DLD1 (cell line): ENCODE results near the gene MSH2.

Source experiments
- in situ Hi-C: cut with HindIII; loops from 2 replicates; pipeline ENCODE4 v1.10.0; 2017; ENCODE audit warnings: low sequenced_read_pairs

Gene MSH2

DNA sequence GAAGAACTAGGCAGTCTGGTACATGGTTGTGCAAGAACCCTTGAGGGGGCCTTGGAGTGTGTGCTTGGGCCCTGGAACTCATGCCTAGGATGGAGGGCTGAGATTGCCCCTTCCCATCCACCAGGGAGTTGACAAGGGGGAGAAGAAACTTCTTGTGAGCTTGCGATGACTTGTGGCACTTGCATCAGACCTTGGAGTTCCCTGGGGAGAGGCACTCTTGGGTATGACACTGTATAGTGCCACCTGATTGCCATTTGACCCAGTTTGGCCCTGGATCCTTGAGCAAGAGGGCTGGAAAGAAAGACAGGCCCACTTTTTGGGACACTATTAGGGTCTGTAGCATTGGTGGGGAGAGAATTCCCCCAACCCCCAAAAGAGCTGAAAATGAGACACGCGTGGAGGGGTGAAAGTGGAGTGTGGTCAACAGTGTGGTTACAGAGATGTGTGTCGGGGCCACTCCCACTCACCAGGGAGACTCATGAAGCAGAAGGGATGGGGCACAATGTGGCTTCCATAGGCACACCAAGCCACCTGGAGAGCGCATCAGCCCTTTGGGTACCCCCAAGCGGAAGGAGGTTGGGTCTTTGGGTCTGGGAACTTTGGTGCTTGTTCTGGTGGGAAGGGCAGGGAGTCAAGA lies 101.3 kb downstream of the MSH2 start:
- in situ Hi-C loops: no loop called here

DNA sequence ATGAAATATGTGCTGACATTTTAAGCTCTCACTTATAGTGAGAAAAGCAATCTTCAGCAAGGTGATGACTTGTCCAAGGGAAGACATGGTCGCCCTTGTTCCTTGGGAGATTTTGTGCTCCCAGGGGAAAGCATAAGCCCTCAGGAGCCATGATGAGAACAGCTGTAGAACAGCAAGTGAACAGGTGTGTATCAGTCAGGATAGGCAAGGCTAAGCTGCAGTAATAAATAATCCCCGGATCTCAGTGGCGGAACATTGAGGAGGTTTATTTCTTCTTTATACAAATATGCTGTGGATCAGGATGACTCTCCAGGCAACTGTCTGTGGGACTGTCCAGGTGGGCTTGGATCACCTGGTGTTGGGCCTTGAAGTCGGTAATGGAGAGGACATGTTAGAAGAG lies 103.1 kb downstream of the MSH2 start:
- in situ Hi-C loops: no loop called here

DNA sequence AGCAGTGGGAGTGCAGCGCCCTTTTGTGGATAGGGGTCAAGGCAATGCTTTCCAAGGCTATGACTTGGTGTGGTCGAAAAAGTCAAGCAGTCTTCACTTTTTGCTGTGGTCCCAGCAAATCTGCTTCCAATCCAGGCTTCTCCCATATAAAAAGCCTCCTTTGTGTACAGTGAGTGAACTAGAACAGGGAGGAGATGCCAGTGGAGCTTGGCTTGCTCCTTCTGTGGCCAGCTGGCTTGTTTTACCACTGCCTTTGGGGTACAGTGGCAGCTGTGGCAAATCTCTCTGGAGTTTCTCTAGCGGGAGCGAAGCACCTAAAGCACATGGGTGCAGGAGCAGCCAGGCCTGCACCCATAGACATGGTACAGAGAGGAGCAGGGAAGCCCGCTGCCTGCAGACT lies 103.5 kb downstream of the MSH2 start:
- in situ Hi-C loops: no loop called here

DNA sequence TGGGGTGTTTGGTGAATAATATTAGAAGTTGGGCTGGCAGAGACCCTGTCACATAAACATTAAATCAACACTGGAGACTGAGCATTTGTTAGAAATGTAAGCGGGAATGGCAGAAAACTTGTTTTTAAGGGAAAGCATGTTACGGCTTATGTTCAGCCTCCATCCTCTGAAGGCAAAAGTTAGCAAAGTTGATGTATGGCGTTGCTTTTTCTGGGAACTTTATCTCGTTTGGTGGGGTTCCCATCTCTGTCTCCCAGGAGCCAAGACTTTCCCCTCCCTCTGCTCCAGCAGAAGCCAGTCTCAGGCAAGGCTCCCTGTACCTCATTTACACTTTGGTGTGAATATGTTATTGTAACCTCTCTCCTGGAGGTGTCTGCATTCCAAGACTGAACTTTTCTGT lies 105.1 kb downstream of the MSH2 start:
- in situ Hi-C loops: no loop called here

DNA sequence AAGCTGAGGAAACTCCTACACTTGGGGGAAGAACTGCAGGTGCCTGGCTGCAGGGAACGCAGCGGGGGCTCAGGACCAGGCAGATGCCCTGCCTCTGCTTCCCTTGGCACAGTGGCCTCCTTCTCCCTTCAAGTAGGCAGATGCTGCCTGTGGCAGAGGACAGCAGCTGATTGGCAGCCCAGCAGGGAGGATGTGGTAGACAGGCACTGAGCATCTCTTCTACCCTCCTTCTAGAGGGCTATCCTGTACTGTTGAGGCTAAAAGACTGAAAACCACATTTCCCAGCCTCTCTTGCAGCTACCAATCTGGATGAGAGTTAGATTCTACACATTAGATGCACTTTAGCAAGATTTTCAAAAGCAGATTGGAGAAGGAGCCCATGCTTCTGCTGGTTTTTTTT lies 105.7 kb downstream of the MSH2 start:
- in situ Hi-C loops: no loop called here

DNA sequence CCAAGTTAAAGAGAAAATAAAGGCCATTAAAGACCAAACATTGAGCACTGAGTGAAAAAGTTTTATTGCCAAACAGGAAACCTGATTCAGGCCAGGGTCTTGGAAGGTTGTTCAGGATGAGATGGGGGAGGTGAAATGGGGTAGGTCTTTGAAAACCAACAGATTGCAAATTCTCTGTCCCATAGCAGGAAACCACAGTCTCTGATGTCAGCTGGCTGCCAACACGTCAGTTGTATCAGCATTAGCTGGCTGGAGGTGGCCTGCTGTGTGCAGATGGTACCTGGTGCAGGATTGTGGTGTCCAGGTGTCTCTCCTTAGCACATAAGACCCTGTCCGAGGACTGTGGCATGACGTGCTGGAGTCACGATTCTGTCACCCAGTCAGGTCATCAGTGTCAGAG lies 106.3 kb downstream of the MSH2 start:
- in situ Hi-C loops: no loop called here

DNA sequence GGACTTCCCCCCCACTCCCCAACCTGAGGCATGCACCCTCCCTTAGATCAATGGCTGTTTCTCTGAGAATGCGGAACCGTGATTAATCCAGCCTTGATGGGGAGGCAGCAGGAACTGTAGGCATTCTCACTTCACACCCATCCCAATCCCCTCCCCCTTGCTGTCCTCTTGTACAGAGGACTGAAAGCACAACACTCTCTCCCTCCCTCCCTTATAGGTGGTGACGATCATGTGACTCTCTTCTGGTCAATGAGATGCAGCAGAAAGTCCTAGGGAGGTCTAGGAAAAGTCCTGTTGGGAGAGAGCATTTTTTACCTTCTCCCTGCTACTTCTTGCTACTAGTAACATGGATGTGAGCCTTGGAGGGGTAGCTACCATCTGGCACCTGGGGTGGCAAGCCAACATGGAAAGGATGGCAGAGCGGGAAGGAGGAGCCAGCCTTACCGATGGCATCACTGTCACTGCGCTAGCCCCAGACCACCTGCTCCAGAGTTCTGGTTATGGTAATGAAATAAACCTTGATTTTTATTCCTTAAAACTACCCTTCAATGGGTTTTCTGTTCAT lies 106.9 kb downstream of the MSH2 start:
- in situ Hi-C loops: no loop called here

DNA sequence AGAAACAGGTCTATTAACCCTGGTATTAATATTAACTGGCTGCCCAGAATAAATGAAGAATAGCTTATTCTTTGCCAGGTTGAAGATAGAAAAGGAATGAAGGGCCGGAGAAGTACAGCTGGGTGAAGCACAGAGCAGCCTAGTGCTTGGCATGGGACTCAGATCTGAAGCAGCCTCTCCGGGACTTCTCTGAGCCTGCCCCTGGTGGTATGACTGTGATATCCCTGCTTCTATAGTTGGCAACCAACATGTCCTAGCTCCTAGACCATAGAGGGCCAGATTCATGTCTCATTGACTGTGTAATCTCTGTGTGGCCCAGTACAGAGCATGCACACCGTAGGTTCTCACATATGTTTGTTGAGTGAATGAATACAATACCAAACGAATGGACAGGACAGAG lies 107.8 kb downstream of the MSH2 start:
- in situ Hi-C loops: no loop called here

DNA sequence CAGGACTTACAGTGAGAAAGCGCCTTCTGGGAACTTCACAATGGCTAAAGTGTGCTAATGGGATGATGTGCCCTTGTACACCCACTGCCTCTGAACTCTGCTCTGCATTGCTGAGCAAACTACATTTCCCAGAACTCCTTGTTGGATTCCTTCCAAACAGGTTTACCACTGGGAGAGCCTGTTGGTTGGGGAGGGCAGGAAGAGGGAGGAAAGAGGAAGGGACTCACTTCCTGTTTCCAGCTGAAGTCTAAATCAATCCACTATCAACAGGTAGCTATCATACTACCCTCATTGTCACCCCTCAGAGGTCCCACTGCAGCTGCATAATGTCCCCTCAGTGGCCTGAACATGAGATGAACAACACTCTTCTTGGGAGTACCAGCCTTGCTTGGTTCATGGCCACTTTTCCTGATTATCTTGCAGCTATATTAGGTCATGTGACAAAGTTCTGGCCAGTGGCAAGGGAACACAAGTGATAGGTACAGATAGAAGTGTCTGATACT lies 109.7 kb downstream of the MSH2 start:
- in situ Hi-C loops: no loop called here

DNA sequence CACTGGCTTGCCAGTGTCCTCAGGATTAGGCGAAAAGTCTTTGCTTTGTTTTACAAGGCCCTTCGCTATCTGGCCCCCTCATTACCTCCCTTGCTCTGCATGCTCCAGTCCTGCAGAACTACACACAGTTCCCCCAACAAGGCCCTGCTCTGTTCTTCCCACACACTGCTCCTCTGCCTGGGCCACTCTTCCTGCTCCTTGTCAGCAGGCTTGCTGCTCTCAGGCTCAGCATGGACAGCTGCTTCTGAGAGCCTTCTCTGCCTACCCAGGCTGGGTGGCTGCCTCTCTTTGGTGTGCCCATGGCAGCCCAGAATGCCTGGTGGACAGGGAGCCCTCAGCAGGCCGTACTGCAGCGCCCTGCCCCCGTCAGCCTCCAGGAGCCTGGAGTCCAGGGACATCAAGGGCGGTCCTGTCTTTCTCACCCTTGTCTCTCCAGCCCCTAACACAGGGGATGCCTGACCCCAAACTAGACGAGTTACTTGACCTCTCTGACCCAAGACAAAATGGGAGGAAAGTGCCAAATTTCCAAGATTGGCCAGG lies 111.1 kb downstream of the MSH2 start:
- in situ Hi-C loops: no loop called here

DNA sequence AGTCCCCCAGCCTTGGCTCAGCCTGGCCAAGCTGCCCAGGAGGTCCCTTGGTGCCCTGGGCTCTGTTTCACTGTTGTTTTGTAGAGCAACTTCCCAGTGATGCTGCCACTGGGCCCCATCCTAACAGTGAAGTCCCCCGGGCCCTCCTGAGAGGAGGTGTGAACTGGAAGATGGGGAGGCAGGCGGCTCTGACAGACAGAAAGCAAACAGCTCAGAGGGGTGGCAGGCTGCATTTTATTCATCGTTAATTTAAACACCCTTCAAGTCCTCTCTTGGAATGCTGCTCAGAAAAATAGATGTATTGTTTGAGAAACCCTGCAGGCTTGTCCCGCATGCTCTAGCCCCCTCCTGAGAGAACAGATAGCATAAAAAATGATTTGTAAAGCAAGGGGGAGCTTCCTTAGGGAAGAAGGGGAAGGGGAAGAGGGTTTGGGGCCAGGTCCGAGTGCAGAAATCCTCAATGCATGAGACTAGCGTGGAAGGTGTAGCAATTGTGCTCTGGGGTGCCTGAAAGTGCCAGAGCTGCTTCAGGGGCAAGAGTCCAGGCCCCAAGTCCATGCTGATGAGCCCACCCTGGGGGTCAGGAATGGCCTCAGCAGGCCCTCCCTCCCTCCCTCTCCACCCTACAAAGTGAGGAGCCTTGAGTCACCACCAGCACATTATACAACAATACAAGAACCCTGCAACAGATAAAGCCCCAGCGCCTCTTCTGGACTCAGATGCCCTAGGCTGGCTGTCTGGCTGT lies 113.6 kb downstream of the MSH2 start:
- in situ Hi-C loops: loop anchor here (5.0 kb wide), 1 partner anchor 64 kb away; no protein-coding TSS in a partner anchor

DNA sequence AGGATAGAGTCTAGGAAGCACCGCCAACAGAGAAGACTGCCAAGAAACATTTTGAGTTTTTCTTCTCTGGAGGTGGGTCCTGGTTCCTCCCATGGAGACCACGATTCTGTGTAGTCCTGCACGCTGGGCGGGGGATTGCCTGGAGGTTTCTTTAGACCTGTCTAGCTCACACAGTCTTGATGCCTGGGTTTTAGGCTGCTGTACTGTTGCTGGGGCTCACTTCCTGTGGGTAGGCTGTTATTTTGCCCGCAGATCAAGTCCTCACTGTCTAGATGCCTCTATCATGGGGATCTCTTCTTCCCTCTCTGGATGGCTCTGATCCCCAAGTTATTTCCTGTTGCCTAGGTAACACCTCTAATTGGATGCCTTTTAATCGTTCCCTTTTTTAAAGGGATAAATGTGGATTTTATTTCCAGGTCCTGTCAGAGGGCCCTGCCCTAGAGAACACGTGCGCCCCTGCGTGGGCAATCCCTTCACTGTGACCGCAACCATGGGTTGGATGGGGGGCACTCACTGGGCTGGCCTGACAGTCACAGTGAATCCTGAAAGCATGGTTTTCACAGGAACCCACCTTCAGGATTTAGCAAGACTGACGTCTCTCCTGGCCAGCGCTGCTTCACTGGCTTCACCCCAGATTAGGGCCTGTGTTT lies 115.7 kb downstream of the MSH2 start:
- in situ Hi-C loops: loop anchor here (5.0 kb wide), 1 partner anchor 66 kb away; no protein-coding TSS in a partner anchor

DNA sequence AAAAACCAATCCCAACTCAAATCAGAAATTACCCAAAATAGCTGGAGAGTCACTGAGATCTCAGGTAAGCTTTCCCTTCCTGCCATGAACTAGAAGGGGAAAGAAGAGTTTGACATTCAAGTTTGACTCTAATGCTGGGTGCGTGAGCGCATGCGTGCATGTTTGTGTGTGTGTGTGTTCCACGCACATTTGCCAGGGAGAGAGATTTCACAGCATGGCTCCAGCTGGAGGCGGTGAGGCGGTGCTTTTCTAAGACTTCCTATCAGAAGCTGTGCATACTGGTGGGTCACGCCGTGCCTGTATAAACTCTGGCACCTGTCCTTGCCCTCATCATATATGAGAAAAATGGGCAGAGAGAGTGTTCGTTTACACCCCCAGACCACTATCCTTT lies 116.2 kb downstream of the MSH2 start:
- in situ Hi-C loops: loop anchor here (5.0 kb wide), 1 partner anchor 67 kb away; no protein-coding TSS in a partner anchor

DNA sequence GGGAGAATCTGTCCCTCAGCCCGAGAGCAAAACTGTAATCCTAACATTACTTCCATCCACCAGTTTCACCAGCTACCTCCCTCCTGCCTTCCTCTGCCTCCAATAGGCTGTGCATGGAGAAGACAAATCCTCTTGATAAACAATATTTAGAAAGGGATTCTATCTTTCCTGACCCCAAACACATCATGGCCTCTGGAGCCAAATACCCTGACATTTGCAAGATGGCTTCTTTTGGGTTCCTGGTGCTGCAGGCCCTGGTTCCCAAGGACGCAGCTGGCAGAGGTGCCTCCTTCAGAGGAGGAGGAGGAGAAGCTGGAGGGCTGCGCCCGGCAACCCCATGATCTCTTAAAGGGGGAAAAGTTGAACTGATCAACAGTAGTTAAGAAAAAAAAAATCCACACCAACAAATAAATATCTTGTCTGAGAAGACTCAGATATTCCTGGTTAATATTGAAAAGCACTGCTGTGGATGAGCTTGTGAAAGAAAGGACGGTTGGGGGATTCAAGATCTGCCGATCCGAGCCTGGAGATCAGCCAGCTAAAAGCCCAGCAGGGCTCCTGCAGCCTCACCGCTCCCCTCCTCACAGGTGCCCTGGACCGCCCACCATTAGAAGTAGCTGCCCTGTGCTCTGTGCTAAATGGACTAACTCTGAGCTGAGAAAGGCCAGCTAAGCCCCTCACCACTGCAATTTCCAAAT lies 116.8 kb downstream of the MSH2 start:
- in situ Hi-C loops: loop anchor here (5.0 kb wide), 1 partner anchor 67 kb away; no protein-coding TSS in a partner anchor

DNA sequence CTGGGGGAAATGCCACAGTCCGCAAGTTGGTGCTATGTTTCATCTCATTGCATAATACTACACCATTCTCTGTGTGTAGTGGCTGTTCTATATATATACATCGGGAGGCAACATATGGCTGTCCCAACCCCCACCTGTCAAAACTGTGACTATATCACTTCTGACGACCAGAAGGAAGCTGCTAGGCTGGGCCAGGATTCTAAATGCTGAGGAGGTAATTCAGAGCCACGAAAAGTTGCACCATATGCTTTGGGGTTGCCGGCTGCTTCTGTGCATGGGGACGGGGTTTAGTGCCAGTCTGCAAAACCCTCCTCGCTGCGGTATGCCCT lies 117.3 kb downstream of the MSH2 start:
- in situ Hi-C loops: no loop called here

DNA sequence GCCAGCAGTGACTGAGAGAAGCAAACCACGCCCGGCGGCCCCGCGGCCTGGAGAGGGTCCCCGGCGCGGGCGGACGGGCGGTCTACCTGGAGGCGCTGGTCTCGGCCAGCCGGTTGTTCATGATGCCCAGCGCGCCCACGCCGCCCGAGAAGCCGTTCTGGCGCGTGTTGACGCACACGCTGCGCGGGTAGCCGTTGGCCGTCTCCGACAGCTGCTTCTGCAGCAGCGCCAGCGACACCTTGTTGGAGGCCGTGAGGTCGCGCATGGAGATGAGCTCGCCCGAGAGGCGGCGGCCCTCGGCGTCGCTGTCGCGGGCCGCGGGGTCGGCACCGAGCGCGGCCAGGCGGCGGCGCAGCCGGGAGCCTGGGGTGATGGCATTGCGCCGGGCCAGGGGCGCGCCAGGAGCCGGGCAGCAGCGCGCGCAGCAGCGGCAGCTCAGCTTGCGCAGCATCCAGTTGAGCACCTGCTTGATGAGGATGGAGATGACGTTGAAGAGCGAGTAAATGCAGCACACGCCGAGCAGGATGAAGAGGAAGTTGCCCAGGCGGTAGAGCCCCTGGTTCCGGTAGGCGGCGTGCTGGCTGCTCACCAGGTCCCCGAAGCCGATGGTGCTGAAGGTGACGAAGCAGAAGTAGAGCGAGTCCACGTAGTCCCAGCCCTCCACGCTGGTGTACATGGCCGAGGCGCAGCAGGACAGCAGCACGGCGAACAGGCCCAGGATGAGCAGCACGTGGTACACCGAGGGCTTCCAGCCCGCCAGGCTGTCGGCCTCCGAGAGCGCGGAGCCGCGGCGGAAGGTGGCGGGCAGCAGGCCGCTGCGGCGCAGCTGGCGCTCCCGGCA lies 118.1 kb downstream of the MSH2 start:
- in situ Hi-C loops: no loop called here

DNA sequence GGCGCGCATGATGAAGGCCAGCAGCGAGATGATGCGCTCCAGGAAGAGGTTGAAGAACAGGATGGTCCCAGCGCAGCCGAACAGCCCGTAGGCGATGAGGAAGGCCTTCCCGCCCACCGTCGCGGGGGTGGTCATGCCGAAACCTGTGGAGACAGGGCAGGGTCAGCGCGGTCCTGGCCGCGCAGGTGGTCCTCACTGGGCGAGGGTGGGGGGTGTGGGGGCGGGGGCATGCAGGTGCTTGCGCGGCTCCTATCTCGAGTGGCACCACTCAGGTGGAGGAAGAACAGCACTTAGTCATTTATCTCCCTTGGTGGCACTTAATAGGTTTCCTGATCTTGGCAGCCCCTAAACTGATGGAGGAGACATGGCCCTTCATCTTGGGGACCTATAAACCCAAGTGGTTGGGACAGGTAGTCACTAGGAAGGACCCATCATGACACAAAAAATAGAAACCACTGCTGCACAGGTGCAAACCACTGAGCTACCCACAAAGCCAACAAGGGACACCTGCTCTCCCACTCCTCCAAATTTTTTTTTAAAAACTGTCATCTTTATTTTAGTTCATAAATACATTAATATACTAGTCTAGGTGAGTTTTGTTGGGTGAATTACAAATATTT lies 118.8 kb downstream of the MSH2 start:
- in situ Hi-C loops: no loop called here

DNA sequence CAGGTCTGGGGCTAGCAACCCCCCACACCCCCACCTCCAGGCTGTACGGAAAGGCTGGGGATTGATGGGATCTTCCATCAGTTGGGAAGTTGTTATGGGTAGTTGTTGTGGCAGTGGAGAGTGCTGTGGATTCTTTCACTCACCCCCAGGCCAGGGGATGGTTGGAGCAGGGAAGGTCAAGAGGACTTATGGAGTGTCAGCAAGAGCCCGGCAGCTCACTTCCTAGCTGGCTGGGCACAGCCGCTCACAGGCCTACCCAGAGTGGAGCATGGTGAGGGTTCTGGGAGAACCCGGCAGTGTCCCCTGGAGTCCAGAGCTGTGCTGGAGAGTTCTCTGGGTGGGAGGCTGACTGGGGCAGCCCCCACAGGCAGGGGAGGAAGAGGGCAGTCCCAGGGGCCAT lies 122.2 kb downstream of the MSH2 start:
- in situ Hi-C loops: no loop called here

DNA sequence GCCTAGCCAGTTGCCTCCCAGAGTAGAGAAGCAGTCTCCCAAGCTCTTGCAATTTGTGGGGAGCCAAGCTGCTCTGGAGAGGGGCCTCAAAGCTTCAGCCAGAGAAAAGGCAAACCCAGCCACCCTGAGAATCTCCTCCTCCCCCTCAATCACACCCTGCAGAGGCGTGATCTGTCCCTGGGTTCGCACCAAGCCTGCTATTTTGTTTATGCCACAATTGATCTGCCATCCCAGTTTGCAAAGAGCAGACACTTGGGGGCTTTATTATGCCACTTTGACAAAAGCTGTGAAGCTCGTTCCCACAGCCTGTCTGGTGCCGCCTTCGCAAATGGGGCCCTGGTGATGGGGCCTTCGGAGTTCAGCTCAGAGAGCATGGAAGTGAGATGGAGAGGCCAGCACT lies 125.5 kb downstream of the MSH2 start:
- in situ Hi-C loops: no loop called here
